SK-N-DZ (cell line): ENCODE results near the gene NTM.

ENCODE experiments used
- DNase-seq: peaks from one replicate; pipeline ENCODE4 v3.0.0-alpha.2; 2015; ENCODE audit warnings: low spot score

NTM gene

DNA sequence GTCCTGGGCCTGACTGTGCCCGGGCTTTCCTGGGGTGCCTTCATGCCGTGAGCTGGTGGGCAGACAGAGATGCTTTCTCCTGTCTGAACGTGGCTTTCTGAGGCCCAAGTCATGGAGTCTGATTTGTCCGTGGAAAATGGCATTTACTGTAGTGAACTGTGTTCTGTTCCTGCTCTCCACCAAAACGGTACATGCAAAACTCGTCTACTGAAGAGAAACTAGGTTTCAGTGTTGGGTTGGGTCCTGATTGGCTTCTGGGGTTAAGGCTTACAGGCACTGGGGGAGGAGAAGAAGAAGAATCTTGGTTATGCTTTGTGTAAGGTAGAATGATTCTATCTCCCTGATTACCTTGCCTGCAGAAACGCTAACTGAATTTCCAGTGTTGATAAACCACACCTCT, 541.7 kb downstream of the NTM start:
- DNase-seq, result no peak

DNA sequence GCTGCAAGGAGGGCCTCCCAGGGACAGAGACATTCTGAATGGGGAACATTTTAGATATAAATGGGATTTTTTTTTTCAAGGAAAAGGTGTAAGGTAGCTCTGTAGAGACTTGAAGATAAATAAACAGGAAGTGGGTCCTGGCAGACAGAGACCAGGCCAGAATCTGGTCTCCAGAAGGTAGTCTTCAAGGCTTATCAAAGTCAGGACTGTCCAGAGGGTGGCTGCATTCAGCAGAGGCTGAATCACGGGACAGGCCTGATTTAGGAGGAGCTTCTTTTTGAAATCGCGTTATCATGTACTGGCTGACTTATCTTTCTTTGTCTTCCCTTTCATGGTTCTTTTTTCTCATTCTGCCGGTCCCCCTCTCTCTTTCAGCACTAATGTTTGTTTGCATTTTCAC, 542.9 kb downstream of the NTM start:
- no peak for DNase-seq

DNA sequence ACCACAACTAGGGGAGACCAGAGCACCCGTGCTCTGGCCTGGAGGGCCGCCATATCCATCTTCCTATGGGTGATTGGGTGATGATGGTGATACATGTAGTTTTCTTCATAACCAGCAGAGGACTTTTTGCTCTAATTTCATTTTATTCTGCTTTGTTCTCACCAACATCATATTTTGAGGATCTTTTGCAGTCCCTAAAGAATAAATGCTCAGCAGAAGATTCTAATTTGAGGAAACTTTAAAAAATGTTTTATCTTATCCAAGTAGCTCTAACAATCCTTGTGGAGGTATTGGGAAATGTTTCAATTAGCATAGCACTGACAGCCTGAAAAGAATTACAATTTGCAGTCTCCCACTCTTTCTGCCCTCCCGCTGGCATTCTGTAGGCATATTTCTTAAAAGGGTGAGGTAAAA, 544.0 kb downstream of the NTM start:
- DNase-seq, result no peak

GRCh38 chr11:131916638-131917037, 546.2 kb downstream of the NTM start:
- DNase-seq, result no peak

DNA sequence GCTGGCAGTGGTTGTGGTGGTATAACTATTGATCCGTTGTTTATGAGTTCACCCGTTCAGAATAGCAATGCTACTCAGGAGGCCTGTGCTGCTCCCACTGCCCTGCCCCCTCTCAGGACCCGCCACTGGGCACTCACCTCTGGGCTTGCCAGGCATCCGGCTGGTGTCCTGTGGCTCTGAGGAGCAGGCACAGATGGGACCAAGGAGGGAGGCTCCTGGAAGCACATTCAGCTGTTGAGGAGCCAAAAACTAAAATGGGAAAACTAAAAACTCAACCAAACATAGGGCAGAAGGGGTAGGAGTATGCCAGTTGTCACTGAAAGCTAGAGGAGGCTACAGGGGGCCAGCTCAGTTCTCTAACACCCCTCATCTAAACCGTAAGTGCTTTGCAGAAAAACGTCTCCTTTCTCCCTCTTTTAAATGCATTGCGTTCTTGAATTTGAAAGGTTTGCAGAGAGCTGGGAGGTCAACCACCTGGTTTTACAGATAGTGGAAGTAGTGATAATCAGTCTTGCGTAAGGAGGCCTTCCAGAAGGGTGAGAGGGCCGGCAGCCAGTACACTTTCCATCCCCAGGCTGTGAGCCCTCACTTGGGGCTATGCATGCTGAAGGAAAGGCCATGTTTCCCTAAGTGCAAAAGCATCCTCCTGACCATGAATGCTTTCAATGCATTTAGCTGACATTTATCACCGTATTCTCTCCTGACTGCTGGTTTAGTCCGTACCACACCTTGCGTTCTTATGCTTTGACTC, 547.4 kb downstream of the NTM start:
- no peak for DNase-seq

GRCh38 chr11:131918663-131919062, 548.2 kb downstream of the NTM start:
- DNase-seq, result no peak

DNA sequence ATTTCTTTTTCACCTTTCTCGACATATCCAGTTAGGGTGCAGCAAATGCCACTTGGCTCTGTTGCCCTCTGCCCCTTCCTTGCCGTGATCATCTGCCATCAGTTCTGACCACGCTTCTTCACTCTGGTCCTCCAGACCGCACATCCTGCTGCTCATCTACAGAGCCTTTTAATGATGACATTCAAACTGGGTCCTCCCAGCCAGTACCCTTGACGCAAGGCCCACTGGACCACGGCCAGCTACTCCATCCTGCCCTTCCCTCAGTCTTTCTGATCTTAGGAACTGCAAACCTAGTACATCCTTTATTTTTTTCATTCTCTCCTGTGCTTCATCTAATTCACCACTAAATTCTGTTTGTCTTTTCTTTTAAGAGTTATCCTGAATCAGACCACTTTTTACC, 551.8 kb downstream of the NTM start:
- no peak for DNase-seq

- no peak for DNase-seq
These were observed 552.9 kb downstream of the NTM start for GRCh38 chr11:131923309-131923708.

DNA sequence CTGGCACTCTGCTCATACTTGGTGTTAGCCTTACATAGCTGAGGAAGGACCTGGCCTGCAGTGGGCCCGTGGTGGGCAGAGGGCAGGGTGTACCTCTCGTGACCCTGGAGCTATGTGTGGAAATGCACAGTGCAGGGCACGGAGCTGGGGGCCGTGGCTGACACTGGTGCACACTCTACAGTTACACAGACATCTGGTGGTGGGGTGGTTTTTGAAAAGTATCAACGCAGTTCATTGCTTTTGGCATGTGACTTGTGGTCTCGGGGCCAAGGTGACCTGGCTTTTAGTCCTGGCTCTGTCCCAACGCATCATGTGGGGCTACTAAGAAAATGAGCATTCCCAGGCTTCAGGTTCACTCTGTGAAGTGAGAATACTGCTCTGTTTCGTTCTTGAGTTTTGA, 553.6 kb downstream of the NTM start:
- DNase-seq, result no peak

DNA sequence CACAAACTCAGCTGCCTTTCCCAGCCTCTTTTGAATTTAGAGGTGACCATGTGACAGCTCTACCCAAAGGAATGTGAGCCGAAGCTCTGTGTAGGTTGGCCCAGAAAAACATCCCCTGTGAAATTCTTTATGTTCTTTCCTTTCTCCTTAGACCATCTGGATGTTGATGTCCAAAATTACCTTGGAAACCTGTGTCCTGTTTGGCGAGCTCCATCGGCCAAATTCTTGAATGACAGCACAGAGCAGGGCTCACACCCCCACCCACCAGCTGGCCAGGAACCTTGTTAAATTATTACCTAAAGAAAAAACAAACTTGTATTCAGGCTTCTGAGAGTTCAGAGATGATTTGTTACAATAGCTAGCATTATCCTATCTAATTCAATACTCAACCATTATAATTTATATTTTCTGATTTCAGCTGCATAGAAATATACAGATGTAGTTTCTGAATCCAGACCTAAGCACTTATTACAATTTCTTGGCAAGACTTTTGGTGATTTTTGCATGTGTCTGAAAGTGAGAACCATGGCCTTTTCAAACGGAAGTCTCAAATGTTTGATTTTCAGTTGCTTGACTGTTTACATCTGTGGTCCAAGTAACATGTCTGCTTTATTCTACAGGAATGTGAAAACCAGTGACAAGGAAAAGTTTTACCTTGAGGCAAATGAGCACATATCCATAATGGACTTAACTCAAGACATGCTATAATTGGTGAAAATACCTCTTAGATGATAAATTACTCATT, 554.2 kb downstream of the NTM start:
- DNase-seq, result no peak

- DNase-seq, result no peak
These were observed 555.4 kb downstream of the NTM start for GRCh38 chr11:131925829-131926228.

GRCh38 chr11:131928992-131929391, 558.6 kb downstream of the NTM start:
- DNase-seq, result no peak

DNA sequence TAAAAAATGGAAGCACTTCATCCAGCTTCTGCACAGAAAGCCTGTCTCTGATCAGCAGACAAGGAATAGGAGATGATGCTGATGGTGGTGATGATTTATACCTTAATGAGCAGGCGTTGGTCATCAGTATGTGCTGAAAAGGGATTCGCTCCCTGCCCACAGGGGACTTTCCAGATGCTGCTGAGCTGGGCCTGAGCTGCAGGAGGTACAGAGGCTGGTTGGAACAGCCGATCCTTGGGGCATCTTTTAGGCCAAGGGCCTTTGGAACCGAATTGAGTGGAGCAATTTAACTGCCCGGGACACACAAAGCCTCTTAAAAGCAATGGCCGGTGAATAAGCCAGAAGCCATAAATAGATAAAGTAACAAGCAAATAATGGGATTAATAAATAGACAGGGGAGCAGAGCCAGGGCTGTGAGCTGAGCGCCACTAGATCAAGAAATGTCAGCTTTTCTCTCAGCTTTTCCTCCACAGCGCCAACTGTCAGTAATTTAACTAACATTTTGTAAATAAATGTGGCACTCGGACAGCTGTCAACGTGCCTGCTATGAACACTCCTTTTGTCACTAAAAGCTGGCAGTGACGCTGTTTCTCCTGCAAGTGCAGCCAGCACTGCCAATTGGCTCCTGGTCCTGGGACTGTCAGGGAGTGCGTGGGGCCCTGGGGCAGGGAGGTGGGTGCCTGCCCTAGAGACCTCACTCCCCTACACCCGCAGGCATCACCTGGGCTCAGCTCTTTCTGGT, 562.3 kb downstream of the NTM start:
- DNase-seq, result no peak

GRCh38 chr11:131934006-131934405, 563.6 kb downstream of the NTM start:
- DNase-seq, result no peak

GRCh38 chr11:131938351-131938751, 567.9 kb downstream of the NTM start:
- no peak for DNase-seq

DNA sequence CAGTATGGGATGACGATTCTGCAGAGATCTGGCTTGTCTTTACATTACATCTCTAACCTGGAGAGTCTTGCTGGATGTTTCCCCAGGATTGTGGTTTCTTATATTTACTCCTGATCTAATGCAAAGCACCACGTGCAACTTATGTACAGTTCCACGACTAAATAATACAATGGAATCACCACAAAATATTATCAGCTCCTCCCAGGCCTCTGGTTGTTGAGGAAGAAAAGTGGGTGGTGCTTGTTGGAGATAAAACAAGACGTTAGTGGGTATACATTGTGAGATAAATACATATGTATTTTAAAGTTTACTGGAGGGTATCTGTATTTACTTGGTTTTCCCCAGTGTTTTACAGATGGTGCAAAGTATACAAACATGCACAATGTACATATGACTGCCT, 569.7 kb downstream of the NTM start:
- DNase-seq, result no peak

GRCh38 chr11:131942878-131943277, 572.5 kb downstream of the NTM start:
- no peak for DNase-seq

DNA sequence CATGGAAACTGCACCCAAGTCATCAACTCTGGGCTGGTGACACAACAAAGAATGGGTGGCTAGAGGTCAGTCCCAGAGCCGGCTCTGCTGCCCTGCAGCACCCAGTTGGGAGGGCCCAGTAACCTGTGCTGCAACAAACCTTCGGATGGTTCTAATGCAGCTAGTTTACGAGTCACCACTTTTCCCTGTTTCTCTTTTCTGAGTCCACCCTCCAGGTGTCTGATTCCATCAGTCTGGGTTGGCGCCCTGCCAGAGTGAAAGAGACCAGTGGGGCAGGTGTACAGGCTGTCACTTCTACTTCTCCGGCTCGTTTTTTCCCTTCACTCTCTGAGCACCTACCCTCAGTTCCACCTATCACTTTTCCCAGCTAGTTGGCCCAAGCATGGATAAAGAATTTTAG, 572.9 kb downstream of the NTM start:
- no peak for DNase-seq

DNA sequence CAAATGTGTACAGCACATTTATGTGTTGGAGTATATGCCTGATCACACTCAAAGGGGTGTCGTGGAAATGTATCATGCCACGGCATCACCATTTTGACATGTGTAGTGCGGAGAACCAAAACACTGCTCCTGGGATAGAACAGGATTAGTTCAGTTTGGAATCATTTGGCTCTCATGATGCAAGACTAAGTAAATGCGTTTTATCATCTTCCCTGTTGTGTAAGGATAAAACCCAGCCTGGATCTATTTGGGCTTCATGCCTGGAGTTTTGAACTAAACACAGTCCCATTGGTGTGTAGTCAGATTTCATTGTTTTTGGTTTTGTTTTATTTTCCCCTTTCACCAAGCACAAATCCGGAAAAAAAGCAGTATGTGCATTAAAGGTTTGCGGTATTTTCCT, 574.3 kb downstream of the NTM start:
- no peak for DNase-seq

GRCh38 chr11:131945706-131946105, 575.3 kb downstream of the NTM start:
- DNase-seq, result peak; percentile 32

DNA sequence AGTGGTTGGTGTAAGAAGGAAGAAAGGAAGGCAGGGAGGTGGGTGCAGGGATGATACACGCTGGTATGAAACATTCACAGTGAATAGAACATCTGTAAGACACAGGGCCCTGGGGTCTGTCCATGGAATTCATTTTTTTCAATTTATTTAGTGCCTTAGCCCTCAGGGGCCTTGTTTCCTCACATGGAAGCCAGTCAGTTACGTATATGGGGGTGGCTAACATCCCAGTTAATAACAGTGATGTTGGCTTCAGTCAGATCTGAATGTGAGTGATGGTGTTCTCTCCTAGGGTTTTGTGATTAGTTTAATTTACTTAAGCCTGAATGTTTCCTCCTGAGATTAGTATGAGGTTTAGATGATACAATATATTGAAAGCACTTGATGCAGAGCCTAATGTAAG, 577.1 kb downstream of the NTM start:
- DNase-seq, result no peak

- DNase-seq, result no peak
These were observed 580.7 kb downstream of the NTM start for GRCh38 chr11:131951121-131951520.

GRCh38 chr11:131954146-131954545, 583.7 kb downstream of the NTM start:
- no peak for DNase-seq
